Activated CD8-positive, alpha-beta T cell treated with anti-CD3 and anti-CD28 coated beads for 36 hours (primary cell): ENCODE data around the gene ECHDC3. TPM values are rescaled to one million over a fixed set of nuclear protein-coding genes. Genes with fewer than 3 reads are reported as not detected.

Experiments used
- ATAC-seq: fragments of 200-7000 bp; cut with Tn5 transposase; one replicate; pipeline ENCODE4 v1.10.0; 2021; ENCODE audit warnings: mild to moderate bottlenecking, moderate library complexity
- CTCF ChIA-PET: fragments of 350-600 bp; sonication (Branson Sonifier 250); formaldehyde crosslinking; loops from one replicate; lab custom pipeline; 2021; ENCODE audit warnings: antibody characterized with exemption; lab: Charles Lee
- POLR2A ChIA-PET: fragments of 350-600 bp; sonication (Branson Sonifier 250); formaldehyde crosslinking; loops from one replicate; lab custom pipeline; 2021; ENCODE audit warnings: antibody characterized with exemption; lab: Charles Lee
- DNase-seq: peaks from one replicate; pipeline ENCODE4 v3.0.0-alpha.2; 2020
- H3K27ac Mint-ChIP-seq: one replicate; pipeline ENCODE4 v1.8.0; 2021; ENCODE audit warnings: mild to moderate bottlenecking, mixed read lengths
- H3K27me3 Mint-ChIP-seq: one replicate; pipeline ENCODE4 v1.8.0; 2021; ENCODE audit warnings: mixed read lengths
- H3K36me3 Mint-ChIP-seq: one replicate; pipeline ENCODE4 v1.8.0; 2021; ENCODE audit warnings: low read depth, mixed read lengths
- H3K4me1 Mint-ChIP-seq: one replicate; pipeline ENCODE4 v1.8.0; 2021; ENCODE audit warnings: low read depth, mixed read lengths
- H3K4me3 Mint-ChIP-seq: one replicate; pipeline ENCODE4 v1.8.0; 2021; ENCODE audit warnings: mild to moderate bottlenecking, moderate library complexity, mixed read lengths
- H3K9me3 Mint-ChIP-seq: one replicate; pipeline ENCODE4 v1.8.0; 2021; ENCODE audit warnings: mixed read lengths
- CTCF ChIP-seq: fragments of 200-600 bp; IDR thresholded peaks from one replicate; pipeline ENCODE4 v1.8.0; 2022; ENCODE audit warnings: antibody characterized with exemption, mild to moderate bottlenecking
- intact Hi-C: fragments of 100-400 bp; cut with micrococcal nuclease; formaldehyde crosslinking; loops from one replicate; pipeline ENCODE4 v1.10.0; 2022
- total RNA-seq, 2 experiments: library from RNA; stranded (reverse); gene quantifications; one replicate each; pipeline ENCODE4 v1.2.3, GENCODE V29; 2021

ECHDC3 gene
- total RNA-seq, 2 experiments from 2014 or later = 1.1 to 1.7 TPM

- intact Hi-C loops = loop anchor here (5.0 kb wide), 1 partner anchor 195 kb away; no protein-coding TSS in a partner anchor
- Mint-ChIP-seq H3K4me1 (peaks cover 15% of the 10 kb centered on the region), H3K36me3 (no peaks in the 10 kb centered on the region), H3K9me3 (peaks cover 3% of the 10 kb centered on the region), H3K27ac (no peak overlapping the region), H3K27me3 (peaks cover 54% of the 10 kb centered on the region), H3K4me3 (no peak overlapping the region)
- ChIA-PET CTCF (no interaction called here), POLR2A (no interaction called here)
- DNase-seq (no peak), ATAC-seq (no peak)
- no peak for TF ChIP-seq CTCF
These were observed 29.4 kb upstream of the ECHDC3 start for GRCh38 chr10:11712744-11713143.

- ChIA-PET POLR2A (no interaction called here), CTCF (no interaction called here)
- intact Hi-C loops = loop anchor here (5.0 kb wide), 1 partner anchor 196 kb away; no protein-coding TSS in a partner anchor
- no peaks in the 10 kb centered on the region for H3K36me3 Mint-ChIP-seq
- peaks cover 18% of the 10 kb centered on the region for H3K4me1 Mint-ChIP-seq
- DNase-seq (peak; percentile 19), ATAC-seq (no peak)
- no peak for TF ChIP-seq CTCF
- H3K27me3 Mint-ChIP-seq = peaks cover 49% of the 10 kb centered on the region
- H3K27ac Mint-ChIP-seq = no peak overlapping the region
- H3K9me3 Mint-ChIP-seq = peaks cover 3% of the 10 kb centered on the region
- no peak overlapping the region for H3K4me3 Mint-ChIP-seq
These were observed 28.9 kb upstream of the ECHDC3 start for GRCh38 chr10:11713186-11713743.

- no peak overlapping the region for H3K27ac Mint-ChIP-seq
- peaks cover 3% of the 10 kb centered on the region for H3K9me3 Mint-ChIP-seq
- ChIA-PET POLR2A (no interaction called here), CTCF (no interaction called here)
- peaks cover 19% of the 10 kb centered on the region for H3K4me1 Mint-ChIP-seq
- peaks cover 46% of the 10 kb centered on the region for H3K27me3 Mint-ChIP-seq
- DNase-seq (no peak), ATAC-seq (no peak)
- H3K36me3 Mint-ChIP-seq = no peaks in the 10 kb centered on the region
- TF ChIP-seq CTCF = no peak
- intact Hi-C loops = loop anchor here (5.0 kb wide), 1 partner anchor 197 kb away; no protein-coding TSS in a partner anchor
- H3K4me3 Mint-ChIP-seq = no peak overlapping the region
These were observed 28.2 kb upstream of the ECHDC3 start for GRCh38 chr10:11713963-11714362.

- Mint-ChIP-seq H3K36me3 (no peaks in the 10 kb centered on the region), H3K27me3 (peaks cover 37% of the 10 kb centered on the region), H3K27ac (no peak overlapping the region), H3K4me1 (peaks cover 17% of the 10 kb centered on the region), H3K4me3 (no peak overlapping the region), H3K9me3 (peaks cover 3% of the 10 kb centered on the region)
- no peak for ATAC-seq
- CTCF ChIA-PET = interaction anchor here (0.9 kb wide), 1 partner anchor 16 kb away, joined by 3 read pairs; no protein-coding TSS in a partner anchor
- intact Hi-C loops = loop anchor here (5.0 kb wide), 1 partner anchor 198 kb away; no protein-coding TSS in a partner anchor
- TF ChIP-seq CTCF = no peak
- POLR2A ChIA-PET = no interaction called here
- no peak for DNase-seq
These were observed 27.3 kb upstream of the ECHDC3 start for GRCh38 chr10:11714750-11715365.

GRCh38 chr10:11715815-11716494 is 26.2 kb upstream of the ECHDC3 start:
- ATAC-seq = no peak
- ChIA-PET POLR2A (no interaction called here), CTCF (interaction anchor here (0.9 to 1.0 kb wide), 2 partner anchors 15 to 147 kb away, joined by 3 read pairs; no protein-coding TSS in a partner anchor)
- Mint-ChIP-seq H3K36me3 (no peaks in the 10 kb centered on the region), H3K27me3 (peaks cover 37% of the 10 kb centered on the region), H3K9me3 (peaks cover 3% of the 10 kb centered on the region), H3K4me3 (no peak overlapping the region), H3K27ac (no peak overlapping the region), H3K4me1 (peaks cover 9% of the 10 kb centered on the region)
- TF ChIP-seq CTCF = no peak
- intact Hi-C loops = no loop called here
- DNase-seq = no peak
